Stomach (tissue), 4 donors: ENCODE measurements around the gene CCDC122.

Experiments
- POLR2A ChIP-seq, 4 donors: fragments of 450-650 bp; IDR thresholded peaks; one replicate each; pipeline ENCODE4 v1.6.1; 2016; ENCODE audit warnings: antibody characterized with exemption in 4 of 4, control low read depth in 2 of 4, mild to moderate bottlenecking in 1 of 4, moderate library complexity in 1 of 4
- POLR2AphosphoS5 ChIP-seq, 3 donors: sonication (generic); formaldehyde crosslinking; IDR thresholded peaks; one replicate each; pipeline ENCODE4 v1.6.1; 2016; ENCODE audit warnings: antibody characterized with exemption in 3 of 3
- TF ChIP-seq, protein P1 (sequence below), 7 experiments: fragments of 450-650 bp in 4 of 7; fragments of 200-600 bp in 3 of 7; sonication (generic) in 3 of 7; IDR thresholded peaks; one replicate each; pipeline ENCODE4 v1.5.1; 2016 to 2019; ENCODE audit warnings: antibody characterized with exemption in 7 of 7, control low read depth in 2 of 7, mild to moderate bottlenecking in 1 of 7

DNA sequence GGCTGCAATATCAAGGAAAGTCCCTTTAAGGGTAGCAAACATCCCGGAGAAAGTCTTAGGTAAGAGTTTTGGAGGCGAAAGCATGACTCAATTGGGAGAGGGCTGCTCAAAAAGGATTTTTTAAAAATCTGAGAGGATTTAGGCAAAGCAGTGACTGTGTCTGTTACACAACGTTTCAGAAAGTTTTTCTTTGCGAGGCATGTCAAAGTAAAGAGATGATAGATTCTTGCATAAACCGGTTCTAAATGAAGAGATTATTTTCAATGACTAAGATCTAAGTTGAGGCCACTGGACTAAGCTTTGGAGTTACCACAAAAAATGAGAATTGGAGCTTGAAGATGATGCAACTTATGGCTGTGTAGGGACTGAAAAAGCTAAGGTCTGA, 49.1 kb downstream of the CCDC122 start:
- TF ChIP-seq, protein P1, sequence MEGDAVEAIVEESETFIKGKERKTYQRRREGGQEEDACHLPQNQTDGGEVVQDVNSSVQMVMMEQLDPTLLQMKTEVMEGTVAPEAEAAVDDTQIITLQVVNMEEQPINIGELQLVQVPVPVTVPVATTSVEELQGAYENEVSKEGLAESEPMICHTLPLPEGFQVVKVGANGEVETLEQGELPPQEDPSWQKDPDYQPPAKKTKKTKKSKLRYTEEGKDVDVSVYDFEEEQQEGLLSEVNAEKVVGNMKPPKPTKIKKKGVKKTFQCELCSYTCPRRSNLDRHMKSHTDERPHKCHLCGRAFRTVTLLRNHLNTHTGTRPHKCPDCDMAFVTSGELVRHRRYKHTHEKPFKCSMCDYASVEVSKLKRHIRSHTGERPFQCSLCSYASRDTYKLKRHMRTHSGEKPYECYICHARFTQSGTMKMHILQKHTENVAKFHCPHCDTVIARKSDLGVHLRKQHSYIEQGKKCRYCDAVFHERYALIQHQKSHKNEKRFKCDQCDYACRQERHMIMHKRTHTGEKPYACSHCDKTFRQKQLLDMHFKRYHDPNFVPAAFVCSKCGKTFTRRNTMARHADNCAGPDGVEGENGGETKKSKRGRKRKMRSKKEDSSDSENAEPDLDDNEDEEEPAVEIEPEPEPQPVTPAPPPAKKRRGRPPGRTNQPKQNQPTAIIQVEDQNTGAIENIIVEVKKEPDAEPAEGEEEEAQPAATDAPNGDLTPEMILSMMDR (IDR thresholded peaks at IDR 0.05) = no peak
- TF ChIP-seq POLR2A (IDR thresholded peaks at IDR 0.05) = no peak
- TF ChIP-seq POLR2AphosphoS5 (IDR thresholded peaks at IDR 0.05) = no peak
